ENCODE results near the gene AHDC1. TPM values are rescaled to one million over a fixed set of nuclear protein-coding genes. Genes with fewer than 3 reads are reported as not detected.

AHDC1 gene
- total RNA-seq, 1 experiment from 2014 or later: 33.7 TPM

- no peak overlapping the region for H3K4me3 ChIP-seq (replicated peaks in 1 of 2; ENCODE audit: low read depth in 1 of 2, low read length in 2 of 2)
- H4K20me1 ChIP-seq (ENCODE audit: insufficient read depth): no peaks in the 10 kb centered on the region
- DNase-seq (ENCODE audit: low read depth, low spot score) (no peak), ATAC-seq (no peak)
- no peaks in the 10 kb centered on the region for H3K9me3 ChIP-seq (ENCODE audit: control insufficient read depth in 1 of 2, insufficient read depth in 1 of 2, low read depth in 1 of 2, low read length in 2 of 2)
- H3K27ac ChIP-seq (ENCODE audit: low read depth, low read length): no peak overlapping the region
- no peaks in the 10 kb centered on the region for H3K27me3 ChIP-seq (ENCODE audit: insufficient read depth, low read length)
- RAD21 ChIA-PET (ENCODE audit: low non-redundant PET in 1 of 2, low total read pairs in 2 of 2, uncharacterized antibody in 2 of 2, unreplicated experiment in 2 of 2): no interaction called here
- TF ChIP-seq SRF (IDR thresholded peaks at IDR 0.05; ENCODE audit: low read depth) (no peak), FOSL1 (IDR thresholded peaks at IDR 0.05; ENCODE audit: low read depth) (no peak), TCF7L2 (IDR thresholded peaks at IDR 0.05; ENCODE audit: borderline replicate concordance, extremely low read depth, insufficient read depth, insufficient read length) (no peak), EGR1 (IDR thresholded peaks at IDR 0.05; ENCODE audit: low read depth) (no peak), ELF1 (IDR thresholded peaks at IDR 0.05; ENCODE audit: borderline replicate concordance, low read depth) (no peak), YY1 (IDR thresholded peaks at IDR 0.05; ENCODE audit: extremely low read depth, insufficient replicate concordance, low read depth, low read length) (no peak), CBX3 (IDR thresholded peaks at IDR 0.05; ENCODE audit: low read depth) (no peak), ATF3 (IDR thresholded peaks at IDR 0.05) (no peak), MAX (IDR thresholded peaks at IDR 0.05) (no peak), CEBPB (IDR thresholded peaks at IDR 0.05; ENCODE audit: low read depth) (no peak), REST (IDR thresholded peaks at IDR 0.05; ENCODE audit: low read depth) (no peak), ZBTB33 (IDR thresholded peaks at IDR 0.05; ENCODE audit: extremely low read depth, insufficient replicate concordance, low read length) (no peak), POLR2AphosphoS5 (IDR thresholded peaks at IDR 0.05; ENCODE audit: low read depth, low read length) (no peak), RAD21 (IDR thresholded peaks at IDR 0.05; ENCODE audit: low read depth) (no peak)
- no peak overlapping the region for H2AFZ ChIP-seq (ENCODE audit: low read depth, low read length, poor library complexity, severe bottlenecking)
- intact Hi-C loops (cut with micrococcal nuclease): no loop called here
- no peaks in the 10 kb centered on the region for H3K9me2 ChIP-seq (ENCODE audit: insufficient read depth)
- CTCF ChIA-PET: interaction anchor here (0.8 kb wide), 1 partner anchor 22 kb away, joined by 5 read pairs; no protein-coding TSS in a partner anchor
- H3K4me2 ChIP-seq (ENCODE audit: low read length): no peak overlapping the region
- no peak overlapping the region for H3K9ac ChIP-seq (ENCODE audit: low read length)
- peaks cover 0 to 6% of the 10 kb centered on the region in 2 experiments; a peak in 1 of 4 replicates for H3K36me3 ChIP-seq (ENCODE audit: control insufficient read depth in 1 of 2, insufficient read depth in 2 of 2, low read length in 2 of 2)
- no TSS peak for BruUV-seq (replicated peaks)
- H3K4me1 ChIP-seq (ENCODE audit: control insufficient read depth in 1 of 2, insufficient read depth in 2 of 2, low read length in 2 of 2): peaks cover 42 to 61% of the 10 kb centered on the region in 2 experiments
- POLR2A ChIA-PET: no interaction called here
- peaks cover 14% of the 10 kb centered on the region; the same call in 1 of the 2 replicates for H3K79me2 ChIP-seq (ENCODE audit: insufficient read depth, low read length)
Observed at GRCh38 chr1:27535386-27535785, 68.6 kb downstream of the AHDC1 start.

Data from HCT116 (cell line).